ENCODE results near the gene EVX2. TPM values are rescaled to one million over a fixed set of nuclear protein-coding genes. Genes with fewer than 3 reads are reported as not detected.
A peak's percentile ranks its signal among the peaks of the same experiment; 100 is the strongest.

The EVX2 gene
- total RNA-seq, 5 donors from 2014 or later (not counting 1 experiment from before 2014, with no cell fraction given) = not detected

GRCh38 chr2:176122683-176123410, 39.1 kb upstream of the EVX2 start, which contains the start of gene HOXD9:
HOXD9 (plus strand) TSS chr2:176122719; CDS start chr2:176122769, 50 bp downstream.
- Mint-ChIP-seq H3K36me3 (peaks cover 3% of the 10 kb centered on the region), H3K27me3 (peaks cover 79 to 82% of the 10 kb centered on the region in 2 donors), H3K9me3 (peaks cover 2 to 3% (median 3%) of the 10 kb centered on the region in 3 donors), H3K27ac (no peak within 1 kb of the TSS), H3K4me1 (peaks cover 9 to 18% (median 15%) of the 10 kb centered on the region in 3 donors), H3K4me3 (peak within 1 kb of the TSS; percentile 34 to 69 (median 49))
- ChIA-PET POLR2A (no interaction called here), CTCF (no interaction called here)
- 7% methylated on average over 70 of the region's 84 CpGs for WGBS (ENCODE audit: insufficient coverage)
- H3K4me3 ChIP-seq (ENCODE audit: control insufficient read depth in 1 of 2, extremely low read depth in 1 of 2, low read length in 1 of 2) = peak within 1 kb of the TSS; percentile 31 to 79
- peak in 5 of 35 experiments; percentile 21 to 38 (median 25) for DNase-seq
- no peaks in the 10 kb centered on the region for H3K9me3 ChIP-seq
- ATAC-seq (replicated peaks in 1 of 4) = peak; percentile 31 to 62 (median 48)
- H3K36me3 ChIP-seq (ENCODE audit: control insufficient read depth in 2 of 2, extremely low read depth in 1 of 2, insufficient read depth in 1 of 2, low read length in 1 of 2) = no peaks in the 10 kb centered on the region
- no peak within 1 kb of the TSS for H3K27ac ChIP-seq (ENCODE audit: low read length)
- peaks cover 0 to 32% of the 10 kb centered on the region in 2 experiments for H3K4me1 ChIP-seq (ENCODE audit: control insufficient read depth in 1 of 2, extremely low read depth in 1 of 2, insufficient read depth in 2 of 2, low read length in 2 of 2)
- H3K27me3 ChIP-seq (replicated peaks in 1 of 2; ENCODE audit: control insufficient read depth in 2 of 2, extremely low read depth in 1 of 2, insufficient read depth in 2 of 2, low read length in 1 of 2) = peaks cover 40 to 86% of the 10 kb centered on the region in 2 experiments

- peak overlapping the region; percentile 34 to 69 (median 49) for H3K4me3 Mint-ChIP-seq
- no peak overlapping the region for H3K27ac ChIP-seq (ENCODE audit: low read length)
- ChIA-PET POLR2A (no interaction called here), CTCF (interaction anchor here in 1 of 2 donors (0.5 to 1.7 kb wide), 2 partner anchors 432 to 1123 kb away, joined by 3 read pairs; no protein-coding TSS in a partner anchor)
- peaks cover 76 to 82% of the 10 kb centered on the region in 2 donors for H3K27me3 Mint-ChIP-seq
- H3K9me3 ChIP-seq = no peaks in the 10 kb centered on the region
- ATAC-seq (replicated peaks in 1 of 4) (peak; percentile 8 to 31 (median 16)), DNase-seq (peak in 1 of 35 experiments; percentile 25)
- H3K36me3 Mint-ChIP-seq = peaks cover 3% of the 10 kb centered on the region
- H3K27ac Mint-ChIP-seq = no peak overlapping the region
- no peaks in the 10 kb centered on the region for H3K36me3 ChIP-seq (ENCODE audit: control insufficient read depth in 2 of 2, extremely low read depth in 1 of 2, insufficient read depth in 1 of 2, low read length in 1 of 2)
- H3K27me3 ChIP-seq (replicated peaks in 1 of 2; ENCODE audit: control insufficient read depth in 2 of 2, extremely low read depth in 1 of 2, insufficient read depth in 2 of 2, low read length in 1 of 2) = peaks cover 38 to 89% of the 10 kb centered on the region in 2 experiments
- peaks cover 9 to 12% (median 11%) of the 10 kb centered on the region in 3 donors for H3K4me1 Mint-ChIP-seq
- peaks cover 0 to 30% of the 10 kb centered on the region in 2 experiments for H3K4me1 ChIP-seq (ENCODE audit: control insufficient read depth in 1 of 2, extremely low read depth in 1 of 2, insufficient read depth in 2 of 2, low read length in 2 of 2)
- peak overlapping the region; percentile 31 to 79 for H3K4me3 ChIP-seq (ENCODE audit: control insufficient read depth in 1 of 2, extremely low read depth in 1 of 2, low read length in 1 of 2)
- peaks cover 2 to 3% (median 3%) of the 10 kb centered on the region in 3 donors for H3K9me3 Mint-ChIP-seq
- WGBS (ENCODE audit: insufficient coverage) = 10% methylated on average over 37 of the region's 47 CpGs
Measured at GRCh38 chr2:176122052-176122682, 38.4 kb upstream of the EVX2 start.

- peaks cover 2 to 3% (median 3%) of the 10 kb centered on the region in 3 donors for H3K9me3 Mint-ChIP-seq
- 16% methylated on average over 40 of the region's 53 CpGs for WGBS (ENCODE audit: insufficient coverage)
- Histone ChIP-seq H3K4me1 (ENCODE audit: control insufficient read depth in 1 of 2, extremely low read depth in 1 of 2, insufficient read depth in 2 of 2, low read length in 2 of 2) (peaks cover 0 to 29% of the 10 kb centered on the region in 2 experiments), H3K9me3 (no peaks in the 10 kb centered on the region), H3K27me3 (replicated peaks in 1 of 2; ENCODE audit: control insufficient read depth in 2 of 2, extremely low read depth in 1 of 2, insufficient read depth in 2 of 2, low read length in 1 of 2) (peaks cover 42 to 90% of the 10 kb centered on the region in 2 experiments), H3K36me3 (ENCODE audit: control insufficient read depth in 2 of 2, extremely low read depth in 1 of 2, insufficient read depth in 1 of 2, low read length in 1 of 2) (no peaks in the 10 kb centered on the region), H3K27ac (ENCODE audit: low read length) (no peak overlapping the region), H3K4me3 (ENCODE audit: control insufficient read depth in 1 of 2, extremely low read depth in 1 of 2, low read length in 1 of 2) (peak overlapping the region in 1 of 2 donors; percentile 47)
- ChIA-PET POLR2A (interaction anchor here in 1 of 2 donors (0.5 kb wide), 1 partner anchor 996 kb away, joined by 3 read pairs; no protein-coding TSS in a partner anchor), CTCF (interaction anchor here (0.5 to 1.7 kb wide), 4 partner anchors 9 to 1124 kb away, joined by 3 to 6 read pairs (median 3); no protein-coding TSS in a partner anchor)
- H3K4me1 Mint-ChIP-seq = peaks cover 9 to 11% (median 10%) of the 10 kb centered on the region in 3 donors
- no peak for ATAC-seq (replicated peaks in 1 of 4)
- peaks cover 76 to 82% of the 10 kb centered on the region in 2 donors for H3K27me3 Mint-ChIP-seq
- no peak for DNase-seq
- H3K36me3 Mint-ChIP-seq = peaks cover 3% of the 10 kb centered on the region
- peak overlapping the region in 1 of 3 donors; percentile 69 for H3K4me3 Mint-ChIP-seq
- H3K27ac Mint-ChIP-seq = no peak overlapping the region
Measured at GRCh38 chr2:176121190-176122051, 37.7 kb upstream of the EVX2 start.

- Mint-ChIP-seq H3K36me3 (peaks cover 3% of the 10 kb centered on the region), H3K4me3 (peak overlapping the region in 1 of 3 donors; percentile 69), H3K4me1 (peaks cover 9 to 11% (median 10%) of the 10 kb centered on the region in 3 donors), H3K27me3 (peaks cover 76 to 83% of the 10 kb centered on the region in 2 donors), H3K9me3 (peaks cover 2 to 3% (median 3%) of the 10 kb centered on the region in 3 donors), H3K27ac (no peak overlapping the region)
- H3K27ac ChIP-seq (ENCODE audit: low read length) = no peak overlapping the region
- ATAC-seq (replicated peaks in 1 of 4) (no peak), DNase-seq (no peak)
- 27% methylated on average over 3 of the region's 13 CpGs for WGBS (ENCODE audit: insufficient coverage)
- POLR2A ChIA-PET = no interaction called here
- H3K4me1 ChIP-seq (ENCODE audit: control insufficient read depth in 1 of 2, extremely low read depth in 1 of 2, insufficient read depth in 2 of 2, low read length in 2 of 2) = peaks cover 0 to 29% of the 10 kb centered on the region in 2 experiments
- CTCF ChIA-PET = interaction anchor here (0.8 to 1.7 kb wide), 3 partner anchors 9 to 434 kb away, joined by 3 to 6 read pairs (median 3); no protein-coding TSS in a partner anchor
- no peaks in the 10 kb centered on the region for H3K9me3 ChIP-seq
- H3K36me3 ChIP-seq (ENCODE audit: control insufficient read depth in 2 of 2, extremely low read depth in 1 of 2, insufficient read depth in 1 of 2, low read length in 1 of 2) = no peaks in the 10 kb centered on the region
- H3K27me3 ChIP-seq (replicated peaks in 1 of 2; ENCODE audit: control insufficient read depth in 2 of 2, extremely low read depth in 1 of 2, insufficient read depth in 2 of 2, low read length in 1 of 2) = peaks cover 38 to 94% of the 10 kb centered on the region in 2 experiments
- no peak overlapping the region for H3K4me3 ChIP-seq (ENCODE audit: control insufficient read depth in 1 of 2, extremely low read depth in 1 of 2, low read length in 1 of 2)
Measured at GRCh38 chr2:176120364-176121189, 36.8 kb upstream of the EVX2 start.

- ChIA-PET POLR2A (no interaction called here), CTCF (interaction anchor here in 1 of 2 donors (0.5 kb wide), 1 partner anchor 595 kb away, joined by 3 read pairs; no protein-coding TSS in a partner anchor)
- ATAC-seq (replicated peaks in 1 of 4) (no peak), DNase-seq (peak in 1 of 35 experiments; percentile 41)
- H3K9me3 Mint-ChIP-seq = peaks cover 2 to 3% (median 3%) of the 10 kb centered on the region in 3 donors
- H3K36me3 ChIP-seq (ENCODE audit: control insufficient read depth in 2 of 2, extremely low read depth in 1 of 2, insufficient read depth in 1 of 2, low read length in 1 of 2) = no peaks in the 10 kb centered on the region
- 11% methylated on average over 17 of the region's 24 CpGs for WGBS (ENCODE audit: insufficient coverage)
- H3K27me3 ChIP-seq (replicated peaks in 1 of 2; ENCODE audit: control insufficient read depth in 2 of 2, extremely low read depth in 1 of 2, insufficient read depth in 2 of 2, low read length in 1 of 2) = peaks cover 39 to 89% of the 10 kb centered on the region in 2 experiments
- H3K36me3 Mint-ChIP-seq = peaks cover 3% of the 10 kb centered on the region
- no peak overlapping the region for H3K4me3 ChIP-seq (ENCODE audit: control insufficient read depth in 1 of 2, extremely low read depth in 1 of 2, low read length in 1 of 2)
- H3K27me3 Mint-ChIP-seq = peaks cover 68 to 80% of the 10 kb centered on the region in 2 donors
- no peak overlapping the region for H3K27ac ChIP-seq (ENCODE audit: low read length)
- H3K9me3 ChIP-seq = no peaks in the 10 kb centered on the region
- no peak overlapping the region for H3K4me3 Mint-ChIP-seq
- no peak overlapping the region for H3K27ac Mint-ChIP-seq
- H3K4me1 Mint-ChIP-seq = peaks cover 7 to 11% (median 8%) of the 10 kb centered on the region in 3 donors
- peaks cover 0 to 26% of the 10 kb centered on the region in 2 experiments for H3K4me1 ChIP-seq (ENCODE audit: control insufficient read depth in 1 of 2, extremely low read depth in 1 of 2, insufficient read depth in 2 of 2, low read length in 2 of 2)
Measured at GRCh38 chr2:176118601-176119339, 35.0 kb upstream of the EVX2 start.
